GM21528 (cell line): ENCODE results near the gene CASZ1.

Experiments used
- ATAC-seq: cut with Tn5 transposase; IDR thresholded peaks from one replicate; pipeline ENCODE4 v1.9.1; 2021; ENCODE audit warnings: mild to moderate bottlenecking, moderate library complexity; ENCODE audit not compliant: unreplicated experiment, low FRiP score

The CASZ1 gene

DNA sequence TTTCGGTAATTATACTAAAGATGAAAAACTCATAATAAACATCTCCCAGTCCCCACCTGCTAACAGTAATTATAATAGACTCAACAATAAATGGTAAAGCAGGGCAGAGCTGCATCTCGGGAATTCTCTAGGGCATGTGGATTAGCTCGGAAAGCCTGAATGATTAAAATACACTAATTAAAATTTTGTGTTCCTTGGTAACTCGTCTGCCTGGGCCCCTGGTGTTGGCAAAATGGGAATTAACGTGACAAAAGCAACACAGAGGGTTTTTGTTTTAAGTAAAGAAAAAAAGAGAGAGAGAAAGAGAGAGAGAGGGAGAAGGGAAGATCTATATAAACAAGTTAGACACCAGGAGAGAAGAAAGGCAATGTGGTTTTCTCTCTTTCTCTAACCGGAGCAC lies 62.1 kb downstream of the CASZ1 start:
- no peak for ATAC-seq

DNA sequence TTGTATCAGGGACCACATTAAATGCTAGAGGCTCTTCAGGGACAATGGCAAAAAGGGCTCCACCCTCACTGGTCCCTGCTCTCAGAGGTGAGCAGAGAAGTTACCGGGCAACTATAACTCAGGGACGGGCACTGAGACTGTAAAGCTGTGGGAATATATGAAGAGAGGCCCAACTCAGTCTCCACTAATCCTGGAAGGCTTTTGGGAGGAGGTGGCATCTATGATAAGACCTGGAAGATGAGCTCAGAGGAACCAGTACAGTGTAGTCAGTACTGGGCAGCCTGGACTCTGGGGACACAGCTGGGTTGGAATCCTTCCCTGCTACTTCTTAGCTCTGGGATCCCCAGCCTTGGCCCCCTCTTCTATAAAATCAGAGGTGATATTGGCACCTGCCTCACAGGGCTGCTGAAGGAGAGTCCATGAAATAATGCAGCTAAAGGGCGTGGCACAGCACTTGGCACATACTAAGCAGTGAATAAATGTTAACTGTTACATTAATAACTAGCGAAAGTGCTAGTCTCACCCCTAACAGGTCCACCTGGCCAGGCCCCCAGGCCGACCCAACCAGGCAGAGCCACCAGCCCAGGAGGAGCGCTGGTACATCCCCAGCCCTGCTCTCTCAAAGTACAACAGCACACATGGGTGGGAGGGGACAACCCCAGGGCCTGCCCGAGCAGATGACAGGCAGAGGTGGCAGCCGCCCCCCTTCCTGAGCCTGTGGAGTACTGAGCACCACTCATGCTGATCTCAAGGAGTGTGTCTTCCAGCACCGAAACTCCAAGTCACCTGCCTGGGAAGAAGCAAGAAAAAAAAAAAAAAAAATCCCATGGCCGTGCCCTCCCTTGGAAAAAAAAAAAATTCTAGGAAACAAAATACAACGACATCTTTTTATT lies 62.7 kb downstream of the CASZ1 start:
- ATAC-seq = no peak

DNA sequence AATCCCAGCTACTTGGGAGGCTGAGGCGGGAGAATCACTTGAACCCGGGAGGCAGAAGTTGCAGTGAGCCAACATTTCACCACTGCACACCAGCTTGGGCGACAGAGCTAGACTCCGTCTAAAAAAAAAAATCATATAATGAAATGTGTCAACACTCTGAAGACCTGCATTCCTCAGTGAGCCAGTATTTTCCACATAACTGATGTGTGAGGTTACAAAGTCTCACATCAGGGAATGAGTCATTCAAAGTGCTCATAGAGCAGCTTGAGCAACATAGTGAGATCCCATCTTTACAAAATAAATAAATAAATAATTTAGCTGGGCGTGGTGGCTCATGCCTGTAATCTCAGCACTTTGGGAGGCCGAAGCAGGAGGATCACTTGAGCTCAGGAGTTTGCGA lies 65.5 kb downstream of the CASZ1 start:
- no peak for ATAC-seq

DNA sequence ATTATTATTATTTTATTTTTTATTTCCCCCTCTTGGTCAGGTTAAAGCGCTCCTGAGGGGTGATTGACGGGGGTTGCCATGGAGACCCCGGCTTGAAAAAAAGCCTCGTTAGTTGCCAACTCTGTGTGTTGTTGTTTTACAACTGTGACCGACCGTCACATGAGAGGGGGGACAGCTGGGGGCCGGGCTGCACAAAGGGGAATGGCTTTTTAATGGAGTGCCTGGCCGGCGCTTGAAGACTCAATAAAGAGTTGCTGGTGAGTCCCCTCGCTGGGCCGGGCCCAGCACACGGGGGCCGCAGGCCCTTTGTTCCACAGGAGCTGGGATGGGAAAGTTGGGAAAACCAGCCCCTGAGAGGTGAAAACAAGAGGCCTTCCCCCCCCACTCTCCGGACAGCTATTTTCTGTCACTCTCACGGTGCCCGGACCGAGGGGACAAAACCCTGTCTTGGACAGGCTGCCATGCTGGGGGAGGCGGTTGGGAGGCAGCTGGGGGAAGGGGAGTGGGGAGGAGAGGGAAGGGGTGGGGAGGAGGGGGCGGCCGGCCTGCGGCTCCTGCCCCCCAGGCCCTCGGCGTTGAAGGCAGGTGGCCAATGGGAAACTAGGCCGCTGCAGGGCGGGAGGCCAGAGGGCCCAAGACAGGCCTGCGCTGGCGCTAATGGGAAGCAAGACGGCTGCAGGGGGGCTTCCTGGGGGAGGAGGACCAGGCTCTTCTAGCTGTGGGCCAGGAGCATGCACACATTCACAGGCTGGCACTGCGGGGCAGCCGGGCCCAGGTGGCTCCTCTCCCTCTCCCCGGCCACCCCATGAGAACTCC lies 67.6 kb downstream of the CASZ1 start:
- ATAC-seq = no peak

DNA sequence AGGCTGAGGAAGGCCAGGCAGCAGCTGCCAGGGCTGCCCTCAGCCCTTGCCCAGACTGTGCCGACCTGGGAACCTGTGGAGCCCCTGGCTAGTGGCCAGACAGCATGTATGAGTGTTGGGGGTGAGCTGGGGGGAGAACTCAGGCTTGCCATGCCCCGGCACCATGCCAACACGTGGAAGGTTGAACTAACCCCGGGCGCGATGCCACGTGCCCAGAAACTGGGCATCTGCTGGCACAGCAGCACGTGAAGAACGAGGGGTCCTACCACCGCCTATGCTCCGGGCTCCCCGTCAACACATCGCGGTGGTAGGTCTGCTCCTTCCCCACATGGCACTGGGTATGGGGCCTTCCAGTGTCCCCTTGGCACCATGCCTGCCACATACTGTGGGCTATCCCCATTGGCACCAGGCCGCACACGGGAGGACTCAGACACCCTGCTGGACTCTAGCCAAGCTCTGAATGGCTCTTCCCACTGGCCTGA lies 68.7 kb downstream of the CASZ1 start:
- no peak for ATAC-seq

DNA sequence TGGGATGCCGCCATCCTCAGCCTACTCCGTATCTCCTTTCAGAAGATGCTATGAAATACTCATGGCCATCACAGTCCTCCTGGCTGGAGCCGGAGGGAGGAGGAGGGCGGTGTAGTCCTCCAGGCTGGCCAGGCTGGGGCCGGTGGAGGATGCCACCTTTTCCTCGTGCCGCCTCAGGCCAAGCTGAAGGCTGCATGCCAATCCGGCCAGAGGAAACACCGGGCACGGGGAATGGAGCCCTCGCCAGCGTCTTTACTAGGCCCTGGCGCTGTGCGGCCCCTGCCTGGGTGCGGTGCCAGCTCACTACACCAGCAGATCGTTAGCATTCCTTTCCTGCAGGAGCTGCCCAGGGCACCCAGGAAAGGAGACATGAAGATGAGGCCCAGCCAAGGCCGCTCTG lies 70.1 kb downstream of the CASZ1 start:
- no peak for ATAC-seq

DNA sequence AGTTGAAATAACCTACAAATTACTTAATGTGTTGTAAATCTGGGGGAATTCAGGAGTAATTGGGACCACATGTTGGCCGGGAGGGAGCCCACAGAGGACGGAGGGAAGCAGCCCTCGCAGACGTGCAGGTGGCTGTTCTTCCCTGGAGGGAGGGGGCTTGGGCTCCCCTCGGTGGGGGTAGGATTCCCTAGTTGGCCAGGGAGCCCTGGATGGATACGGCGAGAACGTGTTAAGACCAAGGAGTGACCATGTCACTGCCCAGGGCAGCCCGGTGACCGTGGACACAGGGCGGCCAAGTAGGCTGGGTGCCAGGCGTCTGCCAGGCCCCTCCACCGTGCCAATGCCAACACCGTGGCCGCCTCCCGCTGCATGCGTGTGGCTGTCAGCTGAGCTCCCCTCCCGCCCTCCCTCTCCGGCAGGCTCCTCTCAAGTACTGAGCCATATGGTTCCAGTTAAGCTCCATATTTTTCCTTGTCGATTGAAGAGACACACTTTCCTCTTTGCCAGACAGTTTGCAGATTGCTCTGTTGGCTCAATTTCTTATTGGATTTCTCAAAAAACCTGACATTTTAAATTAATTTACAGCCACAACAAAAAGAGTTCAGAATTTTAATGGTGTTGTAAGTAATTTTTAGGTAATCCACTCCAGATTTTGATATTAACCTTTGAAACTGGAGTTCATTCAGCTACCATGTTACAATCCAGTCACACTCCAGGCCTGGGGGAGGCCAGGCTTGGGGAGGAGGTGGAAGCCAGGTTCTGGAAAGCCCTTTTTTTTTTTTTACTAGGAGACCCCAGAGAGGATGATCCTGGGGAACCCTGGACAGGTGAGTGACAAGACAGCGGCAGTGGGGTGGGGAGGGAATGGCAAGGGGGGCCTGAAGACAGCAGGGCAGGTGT lies 71.2 kb downstream of the CASZ1 start:
- ATAC-seq = no peak

DNA sequence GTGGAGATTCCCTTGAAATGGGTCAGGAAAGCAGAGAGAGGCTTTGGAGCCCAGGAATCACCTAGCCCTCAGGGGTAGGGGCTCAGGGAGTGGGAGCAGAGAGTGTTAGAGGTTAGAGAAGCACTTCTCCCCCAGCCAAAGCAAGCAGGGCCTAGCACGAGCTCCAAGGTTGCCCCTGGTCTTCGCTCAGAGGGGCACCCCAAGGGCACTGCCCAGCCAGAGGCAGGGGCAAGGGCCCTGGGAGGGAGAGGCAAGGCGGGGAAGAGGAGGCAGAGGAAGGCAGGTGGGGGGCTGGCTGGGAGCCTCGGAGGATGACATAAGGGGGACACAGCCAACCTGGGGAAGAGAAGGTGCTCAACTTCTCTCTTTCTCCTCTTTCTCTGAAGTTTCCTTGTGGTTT lies 71.9 kb downstream of the CASZ1 start:
- no peak for ATAC-seq

DNA sequence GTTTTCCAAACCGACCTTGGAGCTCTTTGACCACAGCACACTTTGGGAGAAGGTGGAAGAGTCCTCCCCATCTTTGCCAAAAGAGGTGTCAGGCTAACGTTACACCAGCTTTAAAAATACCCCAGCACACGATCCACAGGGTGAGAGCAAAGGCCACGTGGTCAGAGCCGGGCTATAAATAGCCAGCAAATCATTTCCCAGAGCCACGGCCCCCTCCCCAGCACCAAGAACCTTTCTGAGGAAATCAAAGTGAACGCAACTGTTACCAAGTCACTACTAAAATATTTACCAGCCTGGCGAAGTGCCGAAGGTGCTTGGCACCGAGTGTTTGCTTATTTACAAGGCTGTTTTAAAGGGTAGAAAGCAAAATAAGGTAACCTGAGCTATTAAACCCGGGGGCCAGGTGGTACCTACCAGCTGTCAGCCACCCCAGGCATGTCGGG lies 72.4 kb downstream of the CASZ1 start:
- ATAC-seq = no peak

DNA sequence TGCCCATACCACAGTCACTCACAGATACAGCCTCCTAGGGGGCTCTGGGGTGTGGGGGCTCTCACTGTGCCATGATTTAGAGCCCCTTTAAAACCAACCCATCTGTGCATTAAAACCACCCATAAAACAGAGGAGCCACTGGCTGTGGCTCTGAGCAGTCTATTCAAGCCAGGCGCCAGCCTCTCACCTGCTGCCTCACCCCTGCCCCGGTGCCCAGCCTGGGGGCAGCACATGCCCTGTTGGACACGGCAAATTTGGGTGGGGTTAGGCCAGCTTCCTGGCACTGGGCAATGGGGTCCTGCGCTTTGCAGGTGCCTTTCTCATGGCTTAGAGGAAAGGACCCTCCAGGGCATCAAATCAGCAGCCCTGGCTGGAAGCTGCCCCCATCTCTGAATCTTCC lies 73.1 kb downstream of the CASZ1 start:
- ATAC-seq = no peak

DNA sequence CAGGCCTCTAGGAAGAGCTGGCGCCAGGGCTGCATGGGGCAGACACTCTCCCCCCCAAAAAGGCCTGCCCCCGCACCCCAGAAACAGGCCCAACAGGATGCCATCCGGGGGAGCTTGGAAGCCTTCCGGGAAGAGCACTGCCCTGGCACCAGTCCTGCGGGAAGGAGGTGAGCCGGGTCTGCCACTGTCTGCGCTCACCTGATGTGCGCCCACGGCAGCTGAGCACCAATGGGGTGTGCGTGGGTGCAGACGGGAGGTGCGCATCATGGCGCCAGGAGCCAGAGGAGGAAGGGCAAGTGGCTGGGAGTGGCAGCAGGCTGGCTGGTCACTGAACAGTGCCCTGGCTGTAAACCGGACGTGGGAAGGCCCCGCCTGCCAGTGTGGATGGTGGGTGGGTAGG lies 73.6 kb downstream of the CASZ1 start:
- ATAC-seq = no peak

DNA sequence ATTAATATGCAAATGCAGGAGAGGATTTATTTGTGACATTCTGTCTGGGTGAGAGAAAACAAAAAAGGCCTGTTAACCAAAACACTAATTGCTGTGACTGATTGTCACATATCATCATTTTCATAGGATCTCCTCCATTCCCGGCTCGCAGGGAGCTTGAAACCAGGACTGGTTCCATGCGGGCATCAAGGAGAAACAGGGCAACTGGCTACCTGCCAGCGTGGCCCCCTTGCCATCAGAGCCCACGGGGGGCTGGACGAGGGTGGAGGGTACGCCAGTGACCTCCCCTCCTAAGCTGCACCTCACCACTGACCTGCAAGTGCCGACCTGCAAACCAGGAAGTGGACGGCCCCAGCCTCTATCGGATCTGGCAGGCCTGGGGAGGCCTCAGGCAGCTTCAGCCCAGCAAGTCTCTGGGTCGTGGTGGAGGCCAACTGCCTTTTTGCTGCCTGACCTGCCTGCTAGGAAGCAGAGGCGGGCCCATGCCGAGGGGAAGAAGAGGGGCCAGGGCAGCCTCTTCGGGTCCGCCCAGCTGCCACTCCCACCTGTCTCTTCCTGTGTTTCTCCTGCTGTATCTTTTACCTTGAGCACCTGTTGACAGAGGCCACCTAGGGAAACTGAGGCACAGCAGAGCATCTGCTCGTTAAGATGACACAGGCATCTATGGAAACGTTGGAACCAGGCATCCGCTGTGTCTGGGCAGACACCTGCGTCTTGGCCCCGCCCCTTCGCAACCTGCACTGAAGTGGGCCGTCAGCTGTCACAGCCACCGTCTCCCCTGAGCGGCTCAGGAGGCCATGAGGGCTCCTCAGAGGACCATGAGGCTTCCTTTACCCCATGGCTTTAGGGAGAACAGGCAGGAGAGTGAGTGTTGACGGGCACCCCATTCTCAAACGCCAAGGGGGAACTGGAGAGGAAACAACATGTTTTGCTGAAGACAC lies 74.8 kb downstream of the CASZ1 start:
- ATAC-seq = no peak

DNA sequence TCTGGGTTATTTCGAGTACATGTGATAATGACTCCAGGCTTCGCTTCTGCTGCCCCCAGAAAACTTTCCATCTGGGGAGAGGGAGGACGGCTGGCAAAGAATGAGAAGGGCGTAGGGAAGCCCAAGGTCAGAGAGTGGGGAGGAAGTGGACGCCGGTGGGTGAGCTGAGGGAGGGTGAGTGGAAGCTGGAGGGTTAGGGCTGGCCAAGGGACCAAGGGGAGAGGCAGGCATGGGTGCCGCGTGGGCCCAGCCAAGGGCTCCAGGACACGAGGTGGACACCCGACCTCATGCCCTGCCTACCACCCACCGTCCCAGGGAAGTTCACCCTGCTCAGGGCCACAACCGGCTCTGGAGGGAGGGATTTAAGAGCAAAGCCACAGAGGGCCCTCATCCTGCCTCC lies 75.8 kb downstream of the CASZ1 start:
- ATAC-seq = no peak

DNA sequence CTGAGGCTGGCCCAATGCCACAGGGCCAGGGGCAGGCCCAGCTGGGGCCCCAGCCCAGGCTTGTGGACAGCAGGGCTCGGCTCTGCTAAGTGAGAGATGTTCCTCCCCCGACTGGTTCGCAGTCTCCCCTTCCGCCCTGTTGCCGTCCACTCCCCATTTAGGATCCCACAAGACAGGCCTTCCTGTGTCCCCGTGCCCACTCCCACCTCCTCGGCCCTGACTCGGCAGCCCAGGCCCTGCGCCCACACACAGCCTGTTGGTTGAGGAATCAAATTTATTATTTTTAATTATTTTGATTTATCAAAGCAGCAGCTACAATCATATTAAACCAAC lies 78.4 kb downstream of the CASZ1 start:
- no peak for ATAC-seq

DNA sequence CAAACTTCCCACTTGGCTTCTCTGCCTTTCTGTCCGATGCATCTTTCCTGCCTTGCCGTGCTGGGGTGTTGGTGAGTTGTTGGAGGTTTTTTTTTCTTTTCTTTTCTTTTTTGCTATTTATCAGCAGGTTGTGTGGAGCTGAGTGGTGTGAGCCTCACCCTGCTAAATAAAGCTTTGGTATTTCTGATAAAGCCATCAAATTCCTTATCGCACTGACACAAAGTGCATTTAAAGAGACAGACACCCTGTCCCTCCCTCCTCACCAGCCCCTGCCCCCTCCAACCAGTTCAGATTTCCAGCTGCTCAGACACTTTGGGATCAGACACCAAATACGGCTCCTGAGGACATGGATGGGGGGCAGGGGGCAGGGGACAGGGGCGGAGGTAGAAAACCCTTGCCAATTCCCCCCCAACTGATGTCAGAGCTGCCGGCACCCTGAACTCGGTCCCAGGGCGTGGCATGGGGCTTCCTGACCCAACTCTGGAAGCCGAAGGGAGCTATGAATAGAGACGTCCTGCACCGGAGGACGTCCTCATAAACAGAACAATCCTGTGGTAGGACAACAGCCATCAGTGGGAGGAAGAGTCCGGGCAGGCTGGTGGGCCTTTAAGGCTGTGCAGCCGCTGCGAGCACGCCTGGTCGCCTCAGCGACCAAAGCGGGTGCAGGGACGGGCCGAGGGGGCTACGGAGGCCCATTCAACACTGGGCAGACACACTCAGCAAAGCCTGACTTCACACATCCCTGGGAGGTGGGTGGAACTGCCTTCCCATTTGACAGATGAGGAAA lies 79.0 kb downstream of the CASZ1 start:
- no peak for ATAC-seq

DNA sequence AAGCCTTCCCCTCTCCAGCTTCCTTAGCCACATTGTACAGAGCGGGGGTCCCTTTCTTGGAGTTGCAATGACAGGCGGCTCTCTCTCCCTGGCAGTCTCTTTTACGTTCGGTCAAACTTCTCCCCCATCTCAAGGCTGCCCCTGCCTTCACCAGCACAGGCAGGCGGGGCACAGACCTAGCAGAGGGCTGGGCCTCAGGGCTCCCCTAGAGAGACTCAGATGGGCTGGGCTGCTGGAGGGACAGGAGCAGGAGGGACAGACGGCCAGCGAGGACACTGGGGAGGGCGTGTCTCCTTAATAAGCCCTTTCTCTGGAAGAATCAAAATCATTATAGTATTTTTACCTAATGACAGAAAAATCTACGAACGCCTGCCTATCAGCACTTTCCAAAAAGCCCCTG lies 79.6 kb downstream of the CASZ1 start:
- no peak for ATAC-seq

DNA sequence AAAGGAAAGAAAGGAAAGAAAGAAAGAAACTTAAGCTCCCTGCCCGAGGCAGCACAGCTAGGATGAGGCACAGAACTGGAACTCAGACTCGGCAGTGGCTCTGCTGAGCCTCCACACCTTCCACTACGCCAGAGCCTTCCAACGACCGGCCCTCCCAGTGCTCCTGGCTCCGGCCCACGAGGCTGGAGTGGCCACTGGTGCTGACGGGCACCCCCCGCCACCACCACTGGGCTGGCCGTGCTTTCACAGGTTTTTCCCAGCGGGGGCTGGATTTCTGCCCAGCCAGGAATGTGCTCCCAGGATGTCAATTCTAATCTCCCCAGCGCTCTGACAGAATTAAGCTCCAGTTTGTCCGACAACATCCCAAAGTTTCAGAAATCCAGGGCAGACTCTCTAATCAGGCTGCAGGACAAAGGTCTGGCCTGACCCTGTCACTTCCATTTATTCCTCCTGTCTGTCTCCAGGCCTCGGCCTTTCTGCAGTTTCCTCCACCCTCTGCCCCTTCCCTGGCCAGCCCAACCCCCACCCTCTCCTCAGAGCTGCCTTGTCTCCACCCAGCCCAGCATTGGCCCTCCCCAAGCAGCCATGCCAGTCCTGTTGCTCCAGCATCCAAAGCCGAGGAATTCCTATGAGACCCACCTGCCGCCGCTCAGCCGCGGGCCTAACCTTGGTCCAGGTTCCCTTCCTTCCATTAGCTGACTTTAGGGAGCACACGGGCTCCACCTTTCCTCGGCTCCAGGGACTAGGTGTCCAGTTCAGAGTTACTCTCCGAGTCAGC lies 81.9 kb downstream of the CASZ1 start:
- ATAC-seq = no peak

DNA sequence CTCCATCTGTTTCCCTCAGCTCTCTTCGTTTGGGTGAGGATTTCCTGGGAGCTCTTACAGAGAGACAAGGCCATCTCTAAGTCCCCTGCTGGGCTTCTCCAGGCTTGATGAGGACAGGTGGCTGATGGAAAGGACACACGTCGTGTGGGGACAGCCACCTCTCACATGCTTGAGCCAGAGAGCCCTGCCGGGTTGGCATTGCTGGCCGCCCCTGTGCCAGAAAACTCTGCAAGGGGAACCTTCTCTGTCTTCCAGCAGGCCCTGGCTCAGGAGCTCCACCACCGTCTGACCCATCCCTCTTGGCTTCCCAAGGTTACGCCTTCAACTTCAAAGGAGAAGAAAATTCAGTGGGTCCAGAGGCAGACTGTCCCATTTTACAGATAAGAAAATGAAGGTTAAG lies 82.8 kb downstream of the CASZ1 start:
- ATAC-seq = no peak
